ENCODE results near the gene LRRTM2. TPM values are rescaled to one million over a fixed set of nuclear protein-coding genes. Genes with fewer than 3 reads are reported as not detected.
A peak's percentile ranks its signal among the peaks of the same experiment; 100 is the strongest.

LRRTM2 gene
- total and polyA plus RNA-seq, 2 experiments from 2014 or later, result 0.24 TPM; not detected in 1

DNA sequence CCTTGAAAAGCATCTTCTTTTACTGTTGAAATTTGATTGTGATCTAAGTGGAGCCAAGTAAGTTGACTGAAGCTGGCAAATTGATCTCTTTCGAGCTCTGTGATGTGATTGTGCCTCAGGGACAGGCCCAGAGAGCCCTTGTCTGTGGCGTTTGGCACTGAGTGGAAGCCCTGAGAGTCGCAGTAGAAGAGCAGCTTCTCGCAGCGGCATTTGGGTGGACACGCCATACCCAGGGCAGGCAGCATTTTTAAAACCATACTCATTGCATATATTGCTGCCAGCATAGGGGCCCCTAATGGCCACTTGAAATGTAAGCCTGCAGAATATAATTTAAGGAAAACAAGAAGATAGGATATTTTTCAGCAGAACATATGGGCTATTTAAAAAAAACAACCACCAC lies 894 bp downstream of the LRRTM2 start:
- Histone ChIP-seq H3K27ac (no peak overlapping the region), H3K36me3 (no peaks in the 10 kb centered on the region), H3K4me3 (no peak overlapping the region), H3K9me3 (ENCODE audit: low read depth) (no peaks in the 10 kb centered on the region), H3K27me3 (no peaks in the 10 kb centered on the region), H3K4me1 (ENCODE audit: low read depth) (peaks cover 41% of the 10 kb centered on the region)
- no peak for DNase-seq (ENCODE audit: low read depth in 1 of 2, low spot score in 1 of 2)
- TF ChIP-seq, protein P1, sequence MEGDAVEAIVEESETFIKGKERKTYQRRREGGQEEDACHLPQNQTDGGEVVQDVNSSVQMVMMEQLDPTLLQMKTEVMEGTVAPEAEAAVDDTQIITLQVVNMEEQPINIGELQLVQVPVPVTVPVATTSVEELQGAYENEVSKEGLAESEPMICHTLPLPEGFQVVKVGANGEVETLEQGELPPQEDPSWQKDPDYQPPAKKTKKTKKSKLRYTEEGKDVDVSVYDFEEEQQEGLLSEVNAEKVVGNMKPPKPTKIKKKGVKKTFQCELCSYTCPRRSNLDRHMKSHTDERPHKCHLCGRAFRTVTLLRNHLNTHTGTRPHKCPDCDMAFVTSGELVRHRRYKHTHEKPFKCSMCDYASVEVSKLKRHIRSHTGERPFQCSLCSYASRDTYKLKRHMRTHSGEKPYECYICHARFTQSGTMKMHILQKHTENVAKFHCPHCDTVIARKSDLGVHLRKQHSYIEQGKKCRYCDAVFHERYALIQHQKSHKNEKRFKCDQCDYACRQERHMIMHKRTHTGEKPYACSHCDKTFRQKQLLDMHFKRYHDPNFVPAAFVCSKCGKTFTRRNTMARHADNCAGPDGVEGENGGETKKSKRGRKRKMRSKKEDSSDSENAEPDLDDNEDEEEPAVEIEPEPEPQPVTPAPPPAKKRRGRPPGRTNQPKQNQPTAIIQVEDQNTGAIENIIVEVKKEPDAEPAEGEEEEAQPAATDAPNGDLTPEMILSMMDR (IDR thresholded peaks at IDR 0.05; ENCODE audit: low read depth, low read length), result no peak

GRCh38 chr5:138873466-138874221 lies 1.5 kb downstream of the LRRTM2 start:
- H3K9me3 ChIP-seq (ENCODE audit: low read depth), result no peaks in the 10 kb centered on the region
- TF ChIP-seq, protein P1 (IDR thresholded peaks at IDR 0.05; ENCODE audit: low read depth, low read length), result no peak
- H3K4me3 ChIP-seq, result no peak overlapping the region
- no peak for DNase-seq (ENCODE audit: low read depth in 1 of 2, low spot score in 1 of 2)
- no peaks in the 10 kb centered on the region for H3K27me3 ChIP-seq
- H3K4me1 ChIP-seq (ENCODE audit: low read depth), result peaks cover 45% of the 10 kb centered on the region
- H3K36me3 ChIP-seq, result no peaks in the 10 kb centered on the region
- no peak overlapping the region for H3K27ac ChIP-seq

DNA sequence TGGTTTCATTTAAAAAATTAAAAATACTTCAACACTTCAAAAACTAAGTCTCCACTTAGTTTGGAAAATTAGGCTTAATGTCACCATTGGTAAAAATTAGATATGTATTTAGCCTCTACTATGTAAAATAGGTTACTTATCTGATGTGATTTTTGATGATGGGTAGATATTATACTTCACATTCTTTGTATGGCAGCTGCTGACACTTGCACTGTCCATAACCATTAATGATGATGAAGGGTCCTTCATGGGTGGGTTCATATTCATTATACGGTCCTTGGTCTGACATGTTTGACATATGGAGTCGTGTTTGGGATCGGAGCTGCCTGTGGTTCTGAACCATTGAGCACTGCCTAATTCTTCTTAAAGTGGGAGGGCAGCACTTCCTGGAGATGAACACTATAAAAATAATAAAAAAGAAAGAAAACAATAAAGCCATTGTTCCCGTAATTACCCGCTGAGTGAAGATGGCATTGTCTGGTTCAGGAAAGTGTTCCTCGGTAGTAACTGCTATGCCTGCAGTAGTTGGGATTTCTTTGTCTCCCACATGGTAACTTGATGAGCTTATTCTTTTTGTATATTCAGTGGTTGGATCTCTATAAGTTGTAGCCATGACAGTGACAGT lies 2.2 kb downstream of the LRRTM2 start:
- no peaks in the 10 kb centered on the region for H3K36me3 ChIP-seq
- no peak overlapping the region for H3K27ac ChIP-seq
- TF ChIP-seq, protein P1 (IDR thresholded peaks at IDR 0.05; ENCODE audit: low read depth, low read length), result no peak
- H3K27me3 ChIP-seq, result no peaks in the 10 kb centered on the region
- H3K9me3 ChIP-seq (ENCODE audit: low read depth), result no peaks in the 10 kb centered on the region
- peaks cover 41% of the 10 kb centered on the region for H3K4me1 ChIP-seq (ENCODE audit: low read depth)
- H3K4me3 ChIP-seq, result no peak overlapping the region
- DNase-seq (ENCODE audit: low read depth in 1 of 2, low spot score in 1 of 2), result no peak

- no peak for DNase-seq (ENCODE audit: low read depth in 1 of 2, low spot score in 1 of 2)
- H3K27ac ChIP-seq, result peak overlapping the region; percentile 6
Observed at GRCh38 chr5:138870611-138871010, 4.5 kb downstream of the LRRTM2 start.

GRCh38 chr5:138869763-138870500 lies 5.2 kb downstream of the LRRTM2 start:
- Histone ChIP-seq H3K4me1 (ENCODE audit: low read depth) (peaks cover 47% of the 10 kb centered on the region), H3K27ac (peak overlapping the region; percentile 41), H3K4me3 (no peak overlapping the region), H3K27me3 (no peaks in the 10 kb centered on the region), H3K36me3 (no peaks in the 10 kb centered on the region), H3K9me3 (ENCODE audit: low read depth) (no peaks in the 10 kb centered on the region)
- TF ChIP-seq, protein P1 (IDR thresholded peaks at IDR 0.05; ENCODE audit: low read depth, low read length), result no peak
- peak in 1 of 2 donors; percentile 61 for DNase-seq (ENCODE audit: low read depth in 1 of 2, low spot score in 1 of 2)

More at GRCh38 chr5:138870611-138871010, 4.5 kb downstream of the LRRTM2 start:
- Histone ChIP-seq H3K27me3 (no peaks in the 10 kb centered on the region), H3K9me3 (ENCODE audit: low read depth) (no peaks in the 10 kb centered on the region), H3K4me3 (no peak overlapping the region), H3K4me1 (ENCODE audit: low read depth) (peaks cover 47% of the 10 kb centered on the region), H3K36me3 (no peaks in the 10 kb centered on the region)
- TF ChIP-seq, protein P1 (IDR thresholded peaks at IDR 0.05; ENCODE audit: low read depth, low read length), result no peak

Data from cardiac muscle cell (in vitro differentiated cells and primary cell).